Left ventricle myocardium inferior (tissue), 1 donor: Measurements from ENCODE around the gene JDP2. TPM values are rescaled to one million over a fixed set of nuclear protein-coding genes. Genes with fewer than 3 reads are reported as not detected.
A peak's percentile ranks its signal among the peaks of the same experiment; 100 is the strongest.

ENCODE experiments used
- DNase-seq: peaks from one replicate; pipeline ENCODE4 v3.0.0-alpha.2; 2020
- H3K27ac ChIP-seq: fragments of 200-600 bp; replicated peaks from 2 replicates; pipeline ENCODE4 v1.8.0; 2021
- H3K27me3 ChIP-seq: fragments of 200-600 bp; 2 replicates; pipeline ENCODE4 v1.8.0; 2021; ENCODE audit warnings: low read depth
- H3K36me3 ChIP-seq: fragments of 200-600 bp; 2 replicates; pipeline ENCODE4 v1.8.0; 2021
- H3K4me1 ChIP-seq: fragments of 200-600 bp; 2 replicates; pipeline ENCODE4 v1.8.0; 2021
- H3K4me3 ChIP-seq: fragments of 200-600 bp; 2 replicates; pipeline ENCODE4 v1.8.0; 2021; ENCODE audit warnings: mild to moderate bottlenecking, moderate library complexity
- H3K9me3 ChIP-seq: fragments of 200-600 bp; replicated peaks from 2 replicates; pipeline ENCODE4 v1.8.0; 2021
- intact Hi-C: fragments of 100-400 bp; cut with micrococcal nuclease; formaldehyde crosslinking; loops from one replicate; pipeline ENCODE4 v1.11.0; 2022
- total RNA-seq: library from RNA; stranded (reverse); fragmentation: NEBNext Ultra II Directional; extraction: Animal tissue kit (Norgen Biotek cat#: 25700); gene quantifications from one replicate; pipeline ENCODE4 v1.2.1, GENCODE V29; 2021
- TF ChIP-seq, protein P1 (sequence below): fragments of 200-600 bp; IDR thresholded peaks from 2 replicates; pipeline ENCODE4 v1.8.0; 2021; ENCODE audit warnings: antibody characterized with exemption, mild to moderate bottlenecking, borderline replicate concordance
- donor health status: DM: no; HTN: yes; CAD: no; lungs with severe emphysema.

JDP2 gene
- total RNA-seq, 1 donor from 2014 or later: 21.9 TPM

GRCh38 chr14:75424496-75424895 is 3.3 kb upstream of the JDP2 start:
- peaks cover 8% of the 10 kb centered on the region for H3K9me3 ChIP-seq
- H3K4me3 ChIP-seq: no peak overlapping the region
- TF ChIP-seq, protein P1, sequence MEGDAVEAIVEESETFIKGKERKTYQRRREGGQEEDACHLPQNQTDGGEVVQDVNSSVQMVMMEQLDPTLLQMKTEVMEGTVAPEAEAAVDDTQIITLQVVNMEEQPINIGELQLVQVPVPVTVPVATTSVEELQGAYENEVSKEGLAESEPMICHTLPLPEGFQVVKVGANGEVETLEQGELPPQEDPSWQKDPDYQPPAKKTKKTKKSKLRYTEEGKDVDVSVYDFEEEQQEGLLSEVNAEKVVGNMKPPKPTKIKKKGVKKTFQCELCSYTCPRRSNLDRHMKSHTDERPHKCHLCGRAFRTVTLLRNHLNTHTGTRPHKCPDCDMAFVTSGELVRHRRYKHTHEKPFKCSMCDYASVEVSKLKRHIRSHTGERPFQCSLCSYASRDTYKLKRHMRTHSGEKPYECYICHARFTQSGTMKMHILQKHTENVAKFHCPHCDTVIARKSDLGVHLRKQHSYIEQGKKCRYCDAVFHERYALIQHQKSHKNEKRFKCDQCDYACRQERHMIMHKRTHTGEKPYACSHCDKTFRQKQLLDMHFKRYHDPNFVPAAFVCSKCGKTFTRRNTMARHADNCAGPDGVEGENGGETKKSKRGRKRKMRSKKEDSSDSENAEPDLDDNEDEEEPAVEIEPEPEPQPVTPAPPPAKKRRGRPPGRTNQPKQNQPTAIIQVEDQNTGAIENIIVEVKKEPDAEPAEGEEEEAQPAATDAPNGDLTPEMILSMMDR: no peak
- peaks cover 63% of the 10 kb centered on the region for H3K4me1 ChIP-seq
- intact Hi-C loops: no loop called here
- no peak for DNase-seq
- no peaks in the 10 kb centered on the region for H3K36me3 ChIP-seq
- peak overlapping the region; percentile 96 for H3K27ac ChIP-seq
- no peaks in the 10 kb centered on the region for H3K27me3 ChIP-seq

DNA sequence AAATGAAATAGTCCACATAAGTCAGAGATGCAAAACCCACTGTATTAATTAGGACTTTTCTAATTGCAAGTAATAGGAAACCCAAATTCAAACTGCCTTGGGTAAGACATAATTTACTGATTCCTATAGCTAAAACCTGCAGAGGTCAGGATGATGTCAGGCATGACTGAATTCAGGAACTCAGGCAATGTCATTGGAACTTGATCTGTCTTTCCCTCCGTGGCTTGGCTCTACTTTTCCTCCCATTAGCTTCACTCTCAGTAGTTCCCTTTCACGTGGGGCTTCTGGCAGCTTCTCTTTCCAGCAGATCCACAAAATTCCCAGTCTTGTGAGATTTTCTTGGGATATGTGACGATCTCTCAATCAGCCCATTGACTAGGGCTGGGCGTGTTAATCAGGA is 2.4 kb upstream of the JDP2 start:
- Histone ChIP-seq H3K36me3 (no peaks in the 10 kb centered on the region), H3K9me3 (peaks cover 8% of the 10 kb centered on the region), H3K4me3 (no peak overlapping the region), H3K4me1 (peaks cover 68% of the 10 kb centered on the region), H3K27ac (peak overlapping the region; percentile 96), H3K27me3 (no peaks in the 10 kb centered on the region)
- intact Hi-C loops: no loop called here
- TF ChIP-seq, protein P1: no peak
- DNase-seq: no peak

- H3K9me3 ChIP-seq: peaks cover 8% of the 10 kb centered on the region
- DNase-seq: no peak
- H3K36me3 ChIP-seq: no peaks in the 10 kb centered on the region
- peak overlapping the region; percentile 96 for H3K27ac ChIP-seq
- no peaks in the 10 kb centered on the region for H3K27me3 ChIP-seq
- intact Hi-C loops: no loop called here
- TF ChIP-seq, protein P1: no peak
- peak overlapping the region; percentile 84 for H3K4me3 ChIP-seq
- H3K4me1 ChIP-seq: peaks cover 72% of the 10 kb centered on the region
These were observed 1.3 kb upstream of the JDP2 start for GRCh38 chr14:75426332-75427125.

- intact Hi-C loops: no loop called here
- DNase-seq: peak; percentile 38
- H3K36me3 ChIP-seq: peaks cover 3% of the 10 kb centered on the region
- peaks cover 73% of the 10 kb centered on the region for H3K4me1 ChIP-seq
- H3K4me3 ChIP-seq: peak overlapping the region; percentile 84
- no peaks in the 10 kb centered on the region for H3K27me3 ChIP-seq
- H3K9me3 ChIP-seq: peaks cover 8% of the 10 kb centered on the region
- H3K27ac ChIP-seq: peak overlapping the region; percentile 96
- TF ChIP-seq, protein P1: no peak
These were observed 718 bp upstream of the JDP2 start for GRCh38 chr14:75427126-75427481.

- Histone ChIP-seq H3K36me3 (peaks cover 16% of the 10 kb centered on the region), H3K4me3 (peak overlapping the region; percentile 84), H3K4me1 (peaks cover 74% of the 10 kb centered on the region), H3K27me3 (no peaks in the 10 kb centered on the region), H3K27ac (peak overlapping the region; percentile 96), H3K9me3 (peaks cover 8% of the 10 kb centered on the region)
- TF ChIP-seq, protein P1: no peak
- peak; percentile 63 for DNase-seq
- intact Hi-C loops: no loop called here
These were observed 645 bp downstream of the JDP2 start for GRCh38 chr14:75428230-75429104.
